NOMO-1 (cell line): ENCODE measurements around the gene GRK6.

Experiments
- DNase-seq, 2 experiments: peaks; one replicate each; lab custom pipeline; 2025; ENCODE audit not compliant: unreplicated experiment in 2 of 2; lab: John Stamatoyannopoulos, UW

Gene GRK6

DNA sequence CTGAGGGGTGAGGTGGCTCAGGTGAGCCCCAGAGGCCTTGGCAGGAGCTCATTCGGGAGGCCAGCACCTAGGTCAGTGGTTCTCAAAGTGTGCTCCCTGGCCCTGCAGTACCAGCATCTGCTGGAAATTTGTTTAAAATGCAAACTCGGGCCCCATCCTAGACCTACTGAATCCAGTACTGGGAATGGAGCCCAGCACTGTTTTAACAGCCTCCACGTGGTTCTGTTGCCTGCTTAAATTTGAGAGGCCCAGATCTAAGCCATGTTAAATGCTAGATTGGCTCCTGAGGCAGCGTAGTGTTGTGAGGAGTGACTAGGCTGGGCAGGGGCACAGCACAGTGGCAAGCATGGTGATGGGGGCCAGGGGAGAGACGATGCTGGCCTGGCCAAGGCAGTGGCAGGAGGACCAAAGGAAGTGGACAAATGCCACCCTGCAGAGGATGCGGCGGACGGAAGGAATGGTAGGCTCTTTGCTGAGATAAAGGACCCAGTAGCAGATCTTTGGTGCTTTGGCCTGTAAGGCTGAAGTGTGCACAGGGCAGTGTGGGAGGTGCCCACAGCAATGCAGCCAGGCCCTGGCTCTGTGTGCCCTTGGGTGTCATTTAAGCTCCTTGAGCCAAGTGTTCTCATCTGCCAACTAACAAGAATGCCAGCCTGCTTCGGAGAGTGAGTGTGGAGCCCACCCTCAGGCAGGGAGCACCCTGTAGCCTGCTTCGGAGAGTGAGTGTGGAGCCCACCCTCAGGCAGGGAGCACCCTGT lies 24.4 kb downstream of the GRK6 start:
- no peak for DNase-seq

GRCh38 chr5:177452688-177453638 lies 26.5 kb downstream of the GRK6 start:
- no peak for DNase-seq

DNA sequence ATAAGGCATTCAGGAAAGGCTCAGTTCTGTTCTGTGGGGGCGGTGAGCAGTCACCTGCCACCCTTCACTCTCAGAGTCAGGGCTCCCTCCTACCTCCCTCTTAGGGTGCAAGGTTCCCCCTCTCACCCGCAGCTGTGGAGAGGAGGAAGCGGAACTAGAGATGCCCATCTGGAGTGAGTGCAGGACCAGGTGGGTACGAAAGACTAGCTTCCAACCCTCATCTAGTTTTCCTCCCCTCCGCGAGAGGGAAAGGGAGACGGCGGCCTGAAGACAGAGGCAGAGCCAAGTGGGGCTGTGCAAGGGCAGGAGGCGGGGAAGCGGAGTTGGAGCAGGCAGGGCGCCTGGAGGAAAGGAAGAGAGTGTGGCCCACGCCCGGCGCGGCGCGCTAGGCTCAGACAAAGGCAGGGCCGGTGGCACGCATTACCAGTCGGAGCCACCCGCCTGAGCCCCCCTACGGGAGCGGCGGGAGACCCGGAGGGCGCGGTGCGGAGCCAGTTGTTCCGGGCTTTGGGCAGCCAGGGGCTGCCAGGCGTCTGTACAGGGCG lies 27.4 kb downstream of the GRK6 start:
- DNase-seq, result no peak

- DNase-seq, result peak; percentile 82 to 84
Observed at GRCh38 chr5:177454397-177455035, 28.0 kb downstream of the GRK6 start.

GRCh38 chr5:177455036-177455660 lies 28.7 kb downstream of the GRK6 start:
- peak; percentile 63 to 71 for DNase-seq

DNA sequence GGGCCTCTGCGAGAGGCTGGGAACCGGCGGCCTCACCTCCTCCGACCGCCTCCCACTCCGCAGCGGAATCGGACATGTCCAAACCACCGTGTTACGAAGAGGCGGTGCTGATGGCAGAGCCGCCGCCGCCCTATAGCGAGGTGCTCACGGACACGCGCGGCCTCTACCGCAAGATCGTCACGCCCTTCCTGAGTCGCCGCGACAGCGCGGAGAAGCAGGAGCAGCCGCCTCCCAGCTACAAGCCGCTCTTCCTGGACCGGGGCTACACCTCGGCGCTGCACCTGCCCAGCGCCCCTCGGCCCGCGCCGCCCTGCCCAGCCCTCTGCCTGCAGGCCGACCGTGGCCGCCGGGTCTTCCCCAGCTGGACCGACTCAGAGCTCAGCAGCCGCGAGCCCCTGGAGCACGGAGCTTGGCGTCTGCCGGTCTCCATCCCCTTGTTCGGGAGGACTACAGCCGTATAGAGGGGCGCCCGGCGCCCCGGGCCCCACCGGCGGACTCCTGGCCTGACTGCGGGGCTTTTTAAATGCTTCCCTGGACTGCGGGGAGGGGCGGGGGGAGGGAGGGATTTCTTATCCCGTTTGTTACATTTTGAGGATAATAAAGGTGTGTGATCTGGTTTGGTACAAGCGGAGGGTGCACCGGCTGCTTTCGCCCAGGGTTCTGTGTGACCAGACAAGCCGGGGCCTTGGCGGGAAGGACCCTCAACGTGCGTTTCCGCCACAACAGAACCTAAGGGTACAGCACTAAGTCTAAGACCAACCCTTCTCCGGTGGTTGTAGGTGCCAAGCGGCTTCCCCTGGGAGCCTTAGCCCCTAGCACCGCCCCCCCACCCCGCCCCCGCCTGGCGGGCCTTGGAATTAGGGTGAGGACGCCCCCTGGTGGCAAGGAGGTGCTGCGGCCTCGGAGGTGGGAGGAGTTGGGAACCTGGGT lies 29.4 kb downstream of the GRK6 start:
- peak; percentile 67 to 90 for DNase-seq

DNA sequence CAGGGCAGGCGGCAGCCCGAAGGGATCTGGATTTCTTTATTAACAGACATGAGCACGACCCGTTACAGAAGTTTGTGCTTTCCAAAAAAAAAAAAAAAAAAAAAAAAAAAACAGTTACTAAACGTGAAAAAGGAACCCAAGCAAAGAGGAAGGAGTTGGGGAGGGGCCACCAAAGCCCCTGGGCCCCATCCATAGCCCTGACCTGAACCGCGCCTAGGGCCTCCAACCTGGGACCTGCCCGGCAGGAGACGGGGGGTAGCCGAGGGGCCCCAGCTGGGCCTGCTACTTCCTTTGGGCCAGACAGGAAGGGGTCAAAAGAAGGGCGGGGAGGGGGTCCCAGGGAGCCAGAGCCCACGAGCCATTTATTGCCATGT lies 30.1 kb downstream of the GRK6 start:
- no peak for DNase-seq

- peak; percentile 80 to 88 for DNase-seq
Observed at GRCh38 chr5:177456976-177457851, 30.7 kb downstream of the GRK6 start.

DNA sequence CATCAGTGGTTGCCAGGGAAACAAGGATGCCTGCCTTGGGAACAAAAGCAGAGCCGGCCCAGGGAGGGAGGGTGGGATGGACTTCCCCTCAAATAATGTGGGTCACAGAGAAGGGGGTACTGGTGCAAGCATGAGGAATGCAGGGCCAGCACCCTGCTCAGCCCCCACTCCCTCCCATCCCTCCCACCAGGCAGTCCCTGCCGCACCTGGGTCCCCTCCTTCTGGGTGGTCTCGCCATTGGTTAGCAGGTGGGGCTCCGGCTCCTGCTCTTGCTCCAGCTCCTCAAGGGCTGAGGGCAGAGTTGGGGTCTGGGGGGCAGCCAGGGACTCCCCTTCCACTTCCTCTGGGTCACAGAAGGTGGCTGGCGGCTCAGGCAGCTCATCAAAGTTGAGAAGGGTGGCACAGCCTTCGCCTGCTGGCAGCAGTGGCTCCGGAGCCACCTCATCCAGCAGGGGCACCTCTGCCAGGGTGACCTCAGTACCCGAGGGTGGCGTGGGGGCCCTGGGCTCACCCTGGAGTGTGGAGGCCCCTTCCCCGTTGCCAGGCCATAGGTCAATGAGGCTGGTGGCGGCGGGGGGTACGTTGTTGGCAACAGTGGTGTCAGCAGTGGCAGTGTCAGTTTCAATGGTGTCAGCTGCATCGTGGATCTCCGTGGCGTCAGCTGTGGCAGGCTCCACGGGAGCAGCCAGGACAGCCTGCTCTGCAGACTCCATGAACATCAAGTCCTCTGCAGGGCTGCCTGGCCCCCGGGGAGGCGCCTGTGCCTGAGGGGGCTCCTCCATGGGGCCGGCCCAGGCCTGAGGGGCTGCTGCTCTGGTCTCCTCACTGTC lies 31.6 kb downstream of the GRK6 start:
- DNase-seq, result no peak

DNA sequence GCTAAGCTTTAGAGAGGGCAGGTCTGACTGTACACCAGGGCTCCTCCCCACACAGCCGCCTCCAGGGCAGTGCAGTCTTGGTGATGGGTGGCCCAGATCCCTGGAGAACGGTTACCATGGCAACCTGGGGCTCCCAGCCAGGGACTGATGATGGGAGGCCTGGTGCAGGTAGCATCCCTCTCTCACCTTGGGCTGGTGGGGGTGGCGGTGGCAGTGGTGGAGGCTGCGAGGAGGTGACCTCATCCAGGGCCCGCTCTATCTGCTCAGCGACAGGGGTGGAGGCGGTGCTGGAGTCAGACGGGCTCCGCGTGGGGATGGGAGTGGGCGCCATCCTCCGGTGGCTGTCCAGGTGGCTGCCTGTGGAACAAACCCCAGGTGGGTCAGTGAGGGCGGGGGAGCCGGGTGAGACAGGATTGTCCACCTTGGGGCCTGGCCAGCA lies 32.5 kb downstream of the GRK6 start:
- DNase-seq, result no peak

DNA sequence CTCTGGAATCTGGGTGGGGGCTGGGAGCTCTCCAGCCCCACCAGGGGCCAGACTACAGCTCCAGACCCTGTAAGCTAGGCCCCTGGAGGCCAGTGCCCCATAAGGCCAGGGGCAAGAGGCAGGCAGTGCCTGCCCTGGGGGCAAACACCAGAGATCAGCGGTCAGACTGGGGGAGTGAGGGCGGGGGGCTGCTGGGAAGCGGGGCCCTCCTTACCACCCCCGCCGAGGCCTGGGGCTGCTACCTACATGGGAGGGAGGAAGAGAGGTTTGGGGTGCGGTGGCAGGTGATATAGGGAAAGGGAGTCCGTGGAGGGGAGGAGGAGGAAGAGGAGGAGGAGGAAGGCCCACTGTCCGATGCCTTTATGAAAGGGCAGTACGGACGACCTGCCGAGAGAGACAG lies 32.9 kb downstream of the GRK6 start:
- DNase-seq, result no peak

- no peak for DNase-seq
Observed at GRCh38 chr5:177459819-177460628, 33.5 kb downstream of the GRK6 start.

DNA sequence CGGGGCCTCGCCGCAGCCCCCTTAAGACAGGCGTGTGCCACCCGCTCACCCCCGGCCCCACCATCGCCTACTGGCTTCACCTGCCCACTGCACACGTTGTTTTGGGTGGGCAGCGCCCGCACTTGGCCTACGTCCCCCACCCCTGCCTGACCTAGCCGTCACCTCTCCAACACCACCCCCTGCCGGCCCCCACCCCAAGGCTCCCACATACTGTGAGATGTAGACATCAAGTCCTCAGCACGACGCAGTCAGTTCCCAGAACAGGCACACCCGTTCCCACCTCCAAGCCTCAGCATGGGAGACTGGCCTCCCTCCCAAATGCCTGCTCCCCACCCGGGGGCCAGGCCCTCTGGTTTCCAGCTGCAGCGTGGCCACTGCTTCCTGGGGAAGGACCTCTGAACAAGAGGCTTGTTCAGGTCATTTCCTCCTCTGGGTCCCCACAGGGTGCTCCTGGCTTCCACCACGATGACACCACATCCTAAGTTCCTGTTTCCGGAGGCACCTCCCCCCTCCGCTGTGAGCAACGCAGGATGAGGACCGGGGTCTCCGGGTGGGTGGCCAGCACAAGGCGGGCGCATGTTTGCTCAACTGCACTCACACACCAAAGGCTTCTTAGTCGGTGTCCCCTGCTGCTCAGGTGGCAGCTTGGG lies 35.7 kb downstream of the GRK6 start:
- peak; percentile 24 to 42 for DNase-seq

- DNase-seq, result no peak
Observed at GRCh38 chr5:177465044-177465443, 38.6 kb downstream of the GRK6 start.

DNA sequence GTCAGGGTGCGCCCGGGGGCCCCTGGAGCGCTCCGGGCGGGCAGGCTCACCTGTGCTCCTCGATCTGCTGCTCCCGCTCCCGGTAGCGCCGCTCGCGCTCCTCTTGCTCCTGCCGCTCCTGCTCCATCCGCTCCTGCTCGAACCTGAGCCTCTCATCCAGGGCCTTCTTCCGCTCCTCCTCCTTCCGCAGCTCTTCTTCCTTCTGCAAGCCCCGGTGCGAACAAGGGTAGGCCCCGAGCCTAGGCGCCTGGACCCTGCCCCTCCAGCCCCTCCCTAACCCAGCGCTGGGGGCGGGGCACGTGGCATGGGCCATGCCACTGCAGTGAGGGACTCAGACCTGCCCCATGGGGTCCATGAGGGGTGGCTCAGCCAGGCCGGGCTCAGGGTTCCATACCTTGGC lies 40.4 kb downstream of the GRK6 start:
- no peak for DNase-seq

DNA sequence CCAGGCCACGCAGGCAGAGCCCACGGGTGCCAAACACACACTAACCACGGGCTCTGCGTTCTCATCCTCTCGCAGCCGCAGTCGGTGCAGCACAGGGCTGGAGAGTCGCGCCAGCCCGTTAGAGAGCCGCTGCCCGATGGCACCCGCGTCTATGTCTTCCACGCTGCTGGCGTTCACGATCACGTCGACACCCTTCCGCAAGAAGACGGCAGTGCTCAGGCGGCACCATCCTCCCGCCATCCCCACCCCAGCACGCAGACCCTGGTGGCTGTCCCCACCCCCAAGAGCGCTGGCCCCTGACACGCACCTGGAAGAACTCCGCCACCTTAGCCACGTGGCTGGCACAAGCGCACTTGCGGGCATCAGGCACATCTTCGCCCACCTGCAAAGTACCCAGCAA lies 41.0 kb downstream of the GRK6 start:
- DNase-seq, result no peak

DNA sequence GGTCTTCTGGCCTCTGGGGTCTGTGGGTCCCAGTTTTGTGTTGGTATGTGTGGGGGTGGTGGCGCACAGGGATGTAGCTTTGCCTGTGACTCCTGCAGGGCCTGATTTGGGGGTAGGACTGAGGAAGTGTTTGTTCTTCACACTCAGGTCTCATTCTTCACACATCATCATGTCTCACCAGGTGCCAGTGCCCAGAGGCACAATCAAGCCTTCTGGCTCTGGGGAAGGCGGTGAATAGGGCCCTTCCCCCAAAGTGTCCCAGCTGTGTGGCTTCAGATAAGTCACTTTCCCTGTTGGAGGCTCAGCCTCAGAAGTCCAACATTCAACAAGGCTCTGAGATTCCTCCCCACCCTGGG lies 41.8 kb downstream of the GRK6 start:
- no peak for DNase-seq
